Stimulated activated CD4-positive, alpha-beta T cell treated with anti-CD3 and anti-CD28 coated beads, Interleukin-1b, Interleukin-23, amount 100 ng/mL, for 1 hour (primary cell): ENCODE results near the gene STH.

Experiments used
- DNase-seq, 2 donors: peaks; one replicate each; pipeline ENCODE4 v3.0.0-alpha.2; 2020; ENCODE audit warnings: low read depth in 2 of 2

Gene STH

GRCh38 chr17:46046957-46047356, 47.9 kb downstream of the STH start:
- DNase-seq = no peak

- DNase-seq = no peak
Measured at GRCh38 chr17:46047398-46047797, 48.3 kb downstream of the STH start.

- DNase-seq = no peak
Measured at GRCh38 chr17:46047856-46048255, 48.8 kb downstream of the STH start.
